DMS153 treated with DMSO at 0.1 percent for 48 hours (cell line): ENCODE results near the gene NFE2L1.
A peak's percentile ranks its signal among the peaks of the same experiment; 100 is the strongest.

Experiments
- DNase-seq: peaks from one replicate; lab custom pipeline; 2025; ENCODE audit not compliant: unreplicated experiment; lab: John Stamatoyannopoulos, UW

The NFE2L1 gene

DNA sequence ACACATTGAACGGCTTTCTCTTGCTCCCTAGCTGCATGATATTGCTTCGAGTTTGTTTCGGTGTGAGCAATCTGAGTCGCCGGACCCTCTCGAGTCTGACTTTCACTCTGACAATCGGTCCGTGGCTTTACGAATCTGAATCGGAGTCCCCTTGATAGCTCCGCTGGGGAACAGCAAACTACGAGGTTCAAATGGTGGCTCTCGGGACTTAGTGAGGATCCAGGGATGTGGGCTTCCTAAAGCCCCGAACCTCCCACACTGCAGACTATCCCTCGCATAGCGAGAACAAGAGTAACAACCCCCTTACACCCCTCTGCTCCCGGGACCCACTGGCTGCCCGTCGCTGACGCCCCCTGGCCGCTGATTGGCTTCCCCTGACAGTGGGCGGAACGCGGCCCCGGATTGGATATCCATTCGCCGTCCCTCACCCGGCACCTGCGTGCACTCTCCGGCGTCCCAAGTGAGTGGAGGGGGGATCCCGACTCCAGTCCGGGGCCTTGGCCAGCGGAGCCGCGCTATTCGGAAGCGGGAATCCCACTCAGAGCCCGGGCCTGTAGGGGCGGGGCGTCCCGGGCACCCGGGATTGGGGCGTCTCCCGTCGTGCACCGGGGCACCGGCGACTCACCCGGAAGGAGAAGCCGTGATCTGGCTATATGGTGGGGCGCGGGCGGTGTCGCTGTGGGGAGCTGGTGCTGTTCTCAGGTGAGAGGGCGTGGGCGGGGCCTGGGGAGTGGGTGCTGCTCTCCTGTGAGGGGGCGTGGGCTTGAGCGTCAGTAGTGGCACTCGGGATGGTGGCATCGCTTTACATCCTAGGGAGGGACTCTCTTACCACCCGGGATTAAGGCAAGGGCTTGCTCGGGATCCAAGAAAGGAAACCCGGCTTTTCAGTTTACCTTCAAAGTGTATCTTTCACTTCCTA is 59.2 kb downstream of the NFE2L1 start, which contains the start of gene SNX11:
SNX11 (plus strand) TSS at position 630 of the 919 bp plus-strand sequence. CDS start 4,278 bp downstream, outside the sequence.
- peak; percentile 82 for DNase-seq

DNA sequence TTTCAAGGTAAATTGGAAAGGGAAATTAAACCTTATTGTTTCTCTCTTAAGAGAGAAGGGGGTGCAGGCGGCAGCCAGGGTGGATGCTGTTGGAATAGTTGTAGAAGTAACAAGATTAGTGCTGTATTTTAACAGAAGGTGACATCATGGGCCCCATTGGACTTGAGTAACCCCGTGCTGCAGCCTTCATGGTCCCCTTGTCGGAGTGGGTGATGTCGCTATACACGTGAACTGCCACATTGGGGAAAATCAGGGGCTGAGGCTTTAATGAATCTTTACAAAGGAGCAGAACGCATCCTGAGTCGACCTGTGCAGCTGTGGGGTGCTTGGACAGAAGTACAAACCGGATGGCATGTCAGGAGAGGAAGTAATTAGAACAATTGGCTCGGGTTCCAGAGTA is 62.6 kb downstream of the NFE2L1 start:
- no peak for DNase-seq
